Activated CD4-positive, alpha-beta T cell treated with anti-CD3 and anti-CD28 coated beads, Interleukin-2, Interleukin-4, amounts not matched to agents 100 ng/mL and 50 ng/mL, durations not matched to agents 16 hours and 8 hours (primary cell): ENCODE measurements around the gene TMEM59L.
"Not testable (repeated sequence)": the region's sequence is repeated elsewhere in the genome, so short reads cannot be mapped to it uniquely, and the experiment has no call there.

Experiments
- DNase-seq: peaks from one replicate; pipeline ENCODE4 v3.0.0-alpha.2; 2020; ENCODE audit warnings: low spot score

Gene TMEM59L

DNA sequence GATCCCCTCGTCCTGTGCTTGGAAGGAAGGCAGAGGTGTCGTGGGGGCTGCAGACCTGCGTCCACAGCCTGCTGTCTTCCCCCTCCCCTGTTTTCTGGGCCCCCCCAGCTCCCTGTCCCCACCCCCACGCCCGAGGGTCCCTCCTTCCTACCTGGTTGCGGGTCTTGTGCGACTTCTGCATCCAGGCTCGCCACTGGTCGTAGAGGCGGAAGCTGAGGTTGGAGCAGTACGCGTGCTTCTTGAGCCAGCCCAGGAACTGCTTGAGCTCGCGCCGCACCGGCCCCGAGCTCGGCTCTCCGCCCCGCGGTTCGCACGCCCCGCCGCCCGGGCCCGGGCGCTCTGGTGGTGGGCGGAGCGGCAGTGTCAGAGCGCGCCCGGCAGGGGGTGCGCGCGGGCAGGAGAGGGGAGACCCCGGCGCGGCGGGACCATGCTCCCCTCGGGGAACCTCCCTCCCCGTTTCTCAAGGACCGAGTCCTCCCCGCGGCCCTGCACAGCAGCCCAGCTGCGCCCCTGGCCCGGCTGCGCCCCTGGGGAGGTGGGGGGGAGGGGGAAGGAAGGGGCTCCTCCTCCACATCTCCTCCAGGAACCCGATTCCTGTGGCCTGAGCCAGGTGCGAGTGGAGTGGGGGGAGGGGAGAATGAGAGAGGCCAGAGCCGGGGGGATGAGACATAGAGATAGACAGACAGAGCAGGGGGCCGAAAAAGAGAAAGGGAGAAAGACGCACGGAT lies 18.4 kb upstream of the TMEM59L start:
- DNase-seq, result peak; percentile 62

DNA sequence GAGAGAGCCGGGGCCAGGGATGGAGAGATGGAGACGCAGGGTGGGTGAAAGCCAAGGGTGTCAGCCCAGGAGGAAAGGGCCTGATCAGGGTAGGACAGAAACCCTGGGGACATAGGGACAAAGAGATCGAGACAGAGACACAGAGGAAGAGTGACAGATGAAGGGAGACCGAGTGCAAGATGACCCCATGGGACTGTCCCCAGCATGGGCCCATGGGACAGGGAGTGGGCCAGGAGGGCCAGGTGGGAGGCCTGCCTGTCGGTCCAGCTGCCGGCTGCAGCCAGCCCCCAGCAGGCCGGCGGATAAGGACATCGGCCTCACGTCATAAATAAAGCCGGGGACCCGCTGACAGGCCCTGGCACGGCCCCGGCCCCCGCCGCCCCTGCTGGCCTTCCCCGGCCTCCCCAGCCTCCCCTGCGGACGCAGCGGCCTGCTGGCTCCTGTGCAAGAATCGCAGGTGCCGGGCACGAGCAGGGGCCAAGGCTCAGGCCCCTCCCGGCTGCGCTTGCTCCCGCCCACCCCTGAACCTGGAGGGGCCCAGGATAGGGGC lies 17.8 kb upstream of the TMEM59L start:
- no peak for DNase-seq

DNA sequence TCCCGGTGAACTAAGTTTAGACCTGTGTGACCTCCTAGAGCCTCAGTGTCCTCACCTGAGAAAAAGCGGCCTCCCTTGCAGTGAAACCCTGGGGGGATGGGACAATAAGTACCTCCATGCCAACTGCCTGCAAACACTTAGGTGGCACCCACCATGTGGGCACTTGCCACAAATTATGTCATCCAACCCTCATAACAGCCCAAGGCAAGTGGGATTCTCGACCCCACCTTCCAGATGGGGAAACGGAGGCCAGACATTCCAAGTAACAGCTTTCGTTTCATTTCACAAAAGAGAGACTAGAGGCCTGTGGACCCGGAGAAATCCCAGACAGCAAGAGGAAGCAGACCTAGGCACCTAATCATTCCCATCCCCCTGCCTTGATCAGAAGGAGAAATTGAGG lies 17.2 kb upstream of the TMEM59L start:
- no peak for DNase-seq

DNA sequence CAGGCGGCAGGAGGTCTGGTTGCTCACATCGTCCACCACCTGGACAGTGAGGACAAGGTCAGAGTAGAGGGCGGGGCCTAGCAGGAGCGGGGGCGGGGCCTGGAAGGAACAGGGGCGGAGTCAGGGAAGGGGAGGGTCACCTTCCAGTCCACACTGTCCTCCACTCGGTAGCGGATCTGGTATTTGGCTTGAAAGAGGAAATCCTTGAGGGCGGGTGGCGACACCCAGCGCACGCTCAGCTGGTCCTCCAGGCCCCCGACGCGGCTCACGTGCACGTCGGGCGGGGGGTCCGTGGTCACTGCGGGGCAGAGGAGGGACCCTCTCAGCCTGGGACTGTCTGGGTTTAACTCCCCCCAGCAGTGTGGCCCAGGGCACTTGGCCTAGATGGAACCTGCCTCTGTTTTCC lies 15.9 kb upstream of the TMEM59L start:
- DNase-seq, result no peak

DNA sequence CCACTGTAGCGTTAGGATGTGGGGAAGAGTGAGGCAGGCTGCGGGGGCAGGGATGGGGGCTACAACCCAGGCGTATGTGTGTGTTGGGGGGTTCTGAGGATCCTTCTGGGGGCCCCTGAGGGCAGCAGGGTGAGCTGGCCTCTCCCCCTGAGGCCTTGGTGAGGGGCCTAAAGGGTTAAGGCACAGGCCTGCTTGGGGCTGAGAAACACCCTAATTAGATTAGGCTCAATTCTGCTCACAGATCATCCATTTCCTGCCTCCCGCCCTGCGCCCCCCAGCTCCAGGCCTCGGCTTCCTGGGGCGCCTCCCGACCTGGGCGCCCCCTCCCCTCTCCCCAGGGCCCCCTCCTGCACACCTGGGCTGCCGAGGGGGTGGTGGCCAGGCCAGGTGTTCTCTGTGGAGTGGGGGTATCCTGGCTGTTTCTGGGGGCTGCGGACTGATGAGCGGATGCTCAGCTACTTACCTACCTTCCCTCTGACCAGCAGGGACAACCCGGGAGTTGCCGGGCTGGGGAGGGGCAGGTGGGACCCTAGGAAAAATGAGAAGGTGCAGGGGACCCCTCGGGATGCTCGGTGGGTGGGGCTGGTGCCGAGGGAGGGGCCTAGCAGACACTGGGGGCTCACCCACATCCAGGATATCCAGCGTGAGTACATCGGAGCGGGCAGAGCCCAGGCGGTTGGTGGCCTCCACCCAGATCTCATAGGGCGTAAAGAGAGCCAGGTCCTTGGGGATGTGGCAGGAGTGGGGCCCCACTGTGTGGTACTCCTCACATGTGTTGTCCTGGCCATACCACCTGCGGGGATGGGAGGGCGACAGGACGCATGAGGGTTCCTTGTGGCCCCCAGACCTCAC lies 14.6 kb upstream of the TMEM59L start:
- no peak for DNase-seq

DNA sequence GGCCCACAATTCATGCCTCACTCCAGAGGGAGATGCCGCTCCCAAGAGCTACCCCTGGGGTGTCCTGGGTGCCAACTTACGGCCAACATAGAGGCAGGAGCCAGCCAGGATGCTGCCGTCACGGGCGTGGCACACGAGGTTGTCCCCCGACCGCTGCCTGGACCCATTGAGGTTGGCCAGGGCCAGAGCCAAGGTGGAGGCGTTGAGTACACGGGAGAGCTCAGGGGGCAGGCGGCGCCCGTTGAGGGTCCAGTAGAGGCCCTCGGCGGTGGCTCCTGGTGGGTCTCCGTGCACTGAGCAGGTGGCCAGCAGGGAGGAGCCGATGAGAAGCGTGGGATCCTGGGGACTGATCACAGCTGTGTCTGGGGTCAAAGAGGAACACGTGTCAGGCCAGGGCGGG lies 13.2 kb upstream of the TMEM59L start:
- DNase-seq, result no peak

DNA sequence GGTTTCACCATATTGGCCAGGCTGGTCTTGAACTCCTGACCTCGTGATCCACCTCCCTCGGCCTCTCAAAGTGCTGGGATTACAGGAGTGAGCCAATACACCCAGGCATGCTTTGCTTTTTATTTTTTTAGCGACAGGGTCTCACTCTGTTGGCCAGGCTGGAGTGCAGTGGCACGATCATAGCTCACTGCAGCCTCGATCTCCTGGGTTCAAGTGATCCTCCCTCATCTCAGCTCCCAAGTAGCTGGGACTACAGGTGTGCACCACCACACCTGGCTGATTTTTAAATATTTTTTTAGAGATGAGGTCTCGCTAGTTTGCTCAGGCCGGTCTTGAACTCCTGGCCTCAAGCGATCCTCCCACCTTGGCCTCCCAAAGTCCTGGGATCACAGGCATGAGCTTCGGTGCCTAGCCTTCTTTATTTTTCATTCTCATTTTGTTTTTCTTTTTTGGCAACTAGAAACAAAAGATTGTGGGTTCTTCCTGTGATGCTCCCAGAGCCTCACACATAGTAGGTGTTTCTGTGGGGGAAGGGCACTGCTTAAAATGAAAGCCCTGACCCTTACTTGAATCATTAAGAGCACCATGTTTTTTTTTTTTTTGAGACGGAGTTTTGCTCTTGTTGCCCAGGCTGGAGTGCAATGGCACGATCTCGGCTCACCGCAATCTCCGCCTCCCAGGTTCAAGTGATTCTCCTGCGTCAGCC lies 11.8 kb upstream of the TMEM59L start:
- DNase-seq, result not testable (repeated sequence)

DNA sequence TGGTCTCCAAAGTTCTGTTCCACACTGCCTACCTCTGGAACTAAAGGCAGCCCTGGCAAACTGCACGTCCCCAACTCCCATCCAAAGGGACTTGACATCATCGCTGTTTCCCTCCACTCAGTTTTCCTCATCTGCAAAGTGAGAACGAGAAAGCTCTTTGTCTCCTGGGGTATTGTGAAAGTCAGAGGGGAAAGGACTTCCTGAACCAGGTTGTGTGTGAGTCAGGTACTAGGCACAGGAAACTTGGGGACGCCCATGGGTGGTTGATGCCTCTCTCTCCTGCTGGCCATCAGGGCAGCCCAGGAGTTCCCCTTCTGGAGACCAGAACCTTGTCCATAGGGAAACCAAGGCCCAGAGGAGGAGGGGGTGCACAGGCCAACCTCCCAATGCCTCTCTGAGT lies 10.8 kb upstream of the TMEM59L start:
- DNase-seq, result no peak

DNA sequence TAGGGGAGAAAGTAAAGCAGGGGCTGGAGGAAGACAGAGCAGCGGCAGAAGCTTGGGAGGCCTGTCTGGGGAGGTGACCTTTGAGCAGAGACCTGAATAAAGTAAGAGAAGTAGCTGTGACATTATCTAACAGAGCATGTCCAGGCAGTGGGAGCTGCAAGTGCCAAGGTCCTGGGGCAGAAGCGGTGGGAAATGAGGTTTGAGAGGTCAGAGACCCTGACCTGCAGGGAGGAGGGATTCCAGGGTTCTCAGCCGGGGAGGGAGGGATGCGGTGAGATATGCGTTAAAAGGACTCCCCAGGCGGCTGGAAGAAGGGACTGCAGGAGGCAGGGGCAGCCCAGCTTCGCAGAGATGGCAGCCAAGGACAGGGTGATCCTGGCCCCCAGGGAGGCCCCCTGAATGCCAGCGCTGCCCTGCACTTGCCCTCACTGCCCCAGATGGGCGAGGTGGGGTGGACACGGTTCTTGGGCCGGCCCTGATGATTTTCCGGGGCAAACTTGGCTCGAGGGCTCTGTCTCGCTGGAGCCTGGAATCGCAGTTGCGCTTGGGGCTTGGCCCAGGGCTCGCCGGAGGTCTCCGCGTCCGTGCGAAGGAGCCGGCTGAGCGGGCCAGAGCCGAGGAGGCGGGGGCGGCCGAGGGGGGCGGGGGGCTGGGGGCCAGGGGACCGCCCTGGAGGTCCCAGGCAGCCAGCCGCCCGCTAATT lies 9.3 kb upstream of the TMEM59L start:
- no peak for DNase-seq

DNA sequence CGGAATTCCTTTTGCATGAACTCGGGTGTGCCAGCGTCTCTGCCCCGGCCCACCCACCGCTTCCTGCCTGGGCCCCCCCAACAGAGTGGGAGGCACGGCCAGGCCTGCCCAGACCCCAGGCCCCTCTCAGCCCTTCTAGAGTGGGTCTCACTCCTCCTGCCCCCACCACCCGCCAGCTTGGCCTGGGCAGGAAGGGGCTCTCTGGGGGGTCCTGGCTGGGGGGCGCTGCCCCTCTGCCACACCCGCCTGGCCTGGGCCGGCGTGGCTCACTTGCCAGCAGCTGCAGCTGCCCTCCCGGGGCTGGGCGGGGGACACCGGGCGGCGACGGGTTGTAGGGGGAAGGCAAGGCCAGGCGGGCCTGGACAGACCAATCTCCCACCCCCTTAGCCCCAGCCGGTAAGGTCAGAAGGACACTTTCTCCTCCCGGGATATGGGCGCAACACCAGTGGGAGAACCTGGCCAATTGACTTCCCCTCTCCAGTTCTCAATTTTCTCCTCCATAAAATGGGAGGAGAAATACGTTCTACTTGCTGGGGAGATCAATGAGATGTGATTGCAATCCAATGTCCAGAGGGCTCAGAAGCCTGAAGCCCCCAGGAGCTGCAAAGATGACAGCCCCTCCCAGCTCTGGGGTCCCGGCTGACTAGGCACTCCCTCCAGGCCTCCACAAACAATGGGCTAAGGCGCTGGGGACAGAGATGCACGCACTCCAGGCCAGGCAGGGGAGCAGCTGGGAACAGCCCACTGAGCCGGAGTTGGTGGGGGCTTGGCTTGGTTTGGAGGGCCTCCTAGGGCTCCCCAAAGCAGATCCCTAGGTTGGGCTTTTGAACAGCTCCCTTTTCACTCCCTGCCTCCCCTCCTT lies 8.5 kb upstream of the TMEM59L start:
- no peak for DNase-seq

DNA sequence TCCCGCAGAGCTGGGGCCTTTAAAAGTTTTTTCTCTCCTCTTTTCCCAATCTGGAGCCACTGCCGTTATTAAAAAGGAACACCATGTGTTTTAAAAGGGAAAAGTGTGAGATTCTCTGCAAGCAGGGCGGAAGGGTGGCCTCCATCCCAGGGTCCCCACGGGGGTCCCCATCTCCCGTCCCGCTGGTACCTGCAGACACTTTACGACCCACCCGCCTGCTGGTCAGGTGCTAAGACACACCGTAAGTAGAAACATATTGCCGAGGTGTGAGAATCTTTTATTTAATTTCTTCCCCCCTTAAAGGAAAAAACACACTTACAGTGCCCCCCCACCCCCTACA lies 7.9 kb upstream of the TMEM59L start:
- no peak for DNase-seq

DNA sequence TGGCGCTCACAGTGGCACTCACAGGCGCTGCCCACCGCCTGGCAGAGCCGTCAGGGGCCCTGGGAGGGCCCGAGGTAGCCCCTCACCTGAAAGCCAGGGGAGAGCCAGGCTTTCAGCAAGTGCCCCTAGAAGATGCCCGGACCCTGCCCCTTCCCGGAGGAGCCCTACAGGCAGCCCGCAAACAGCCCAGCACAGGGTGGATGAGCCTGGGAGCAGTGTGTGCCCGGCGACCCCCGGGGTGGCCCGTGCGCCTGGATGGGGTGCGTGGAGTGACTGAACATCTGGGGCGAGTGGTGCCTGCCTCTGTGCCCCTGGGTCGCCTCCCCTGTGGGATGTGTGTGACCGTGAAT lies 7.5 kb upstream of the TMEM59L start:
- DNase-seq, result no peak

DNA sequence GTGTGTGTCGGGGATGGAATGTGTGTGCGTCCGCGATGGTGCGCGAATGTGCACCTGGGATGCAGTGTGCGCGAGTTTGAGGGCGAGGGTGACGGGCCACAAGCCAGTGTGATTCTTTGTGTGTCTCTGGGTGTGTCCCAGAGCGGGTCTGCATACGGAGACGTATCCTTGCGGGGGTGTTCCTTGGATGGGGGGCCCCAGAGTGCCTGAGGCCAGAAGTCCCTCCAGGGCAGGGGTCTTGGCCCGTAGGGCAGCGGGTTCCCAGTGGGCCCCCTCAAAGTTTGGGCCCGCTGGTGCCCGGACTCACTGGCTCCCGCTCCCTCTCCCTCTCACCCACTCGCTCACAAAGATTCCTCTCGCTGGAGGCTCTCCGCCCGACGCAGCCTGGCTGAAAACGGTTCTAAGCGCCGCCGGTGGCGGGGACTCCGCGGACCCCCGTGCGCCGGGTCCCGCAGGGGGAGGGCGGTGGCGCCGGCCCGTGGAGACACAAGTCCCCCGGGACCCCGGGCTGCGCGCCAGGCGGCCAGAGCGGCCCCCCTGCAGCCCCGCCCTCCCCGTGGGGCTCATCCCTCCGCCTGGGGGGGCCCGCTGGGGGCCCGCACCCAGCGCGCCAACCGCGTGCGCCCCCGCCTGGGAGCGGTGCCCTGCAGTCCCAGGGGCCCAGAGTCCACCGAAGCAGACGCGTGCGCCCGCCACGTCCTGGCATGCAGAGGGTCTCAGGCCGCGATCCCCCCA lies 7.0 kb upstream of the TMEM59L start:
- DNase-seq, result no peak

DNA sequence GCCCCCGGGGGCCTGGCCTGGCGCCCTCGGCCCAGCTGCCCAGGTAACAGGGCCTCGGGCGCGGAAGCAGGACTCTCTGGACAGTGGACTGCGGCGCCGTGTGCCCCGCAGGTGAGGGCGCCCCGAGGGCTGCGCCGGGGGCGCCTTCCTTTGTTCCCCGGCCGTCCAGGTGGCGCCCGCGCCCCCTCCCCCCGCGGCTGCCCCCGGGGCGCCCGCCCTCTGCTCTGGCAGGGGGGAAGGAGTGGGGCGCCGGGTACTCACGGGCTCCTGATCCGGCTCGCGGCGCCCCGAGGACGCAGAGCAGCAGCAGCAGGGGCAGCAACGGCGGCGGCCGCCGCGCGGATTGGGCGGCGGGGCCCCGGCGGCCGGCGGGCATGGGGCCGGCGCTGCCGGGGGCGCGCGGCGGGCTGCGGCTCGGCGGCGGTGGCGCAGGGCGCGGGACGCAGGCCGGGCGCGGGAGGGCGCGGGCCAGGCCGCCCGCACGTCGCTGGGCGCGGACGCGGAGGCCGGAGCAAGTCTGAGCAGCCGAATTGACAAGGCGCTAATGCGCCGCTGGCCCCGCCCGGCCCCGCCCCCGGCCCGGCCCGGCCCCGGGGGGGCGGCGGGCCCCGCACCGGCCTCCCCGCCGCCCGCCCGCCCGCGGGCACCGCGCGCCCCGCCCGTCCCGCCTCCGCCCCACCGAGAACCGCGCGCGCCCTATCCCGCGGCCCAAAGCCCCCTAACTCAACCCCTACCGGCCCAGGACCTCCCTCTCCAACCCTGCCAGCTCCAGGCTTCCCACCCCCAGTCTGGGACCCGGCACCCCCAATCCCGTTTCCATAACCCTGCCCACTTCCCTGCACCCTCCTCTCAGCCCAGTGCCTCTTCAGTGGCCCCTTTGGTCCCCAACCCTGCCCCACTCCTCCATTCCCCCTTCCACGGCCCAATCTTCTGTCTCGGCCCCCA lies 6.1 kb upstream of the TMEM59L start, which contains the start of gene CRLF1:
TSS of gene CRLF1 (minus strand) at position 519 of the 945 bp plus-strand sequence. CDS start at position 376, 143 bp downstream.
- DNase-seq, result no peak

DNA sequence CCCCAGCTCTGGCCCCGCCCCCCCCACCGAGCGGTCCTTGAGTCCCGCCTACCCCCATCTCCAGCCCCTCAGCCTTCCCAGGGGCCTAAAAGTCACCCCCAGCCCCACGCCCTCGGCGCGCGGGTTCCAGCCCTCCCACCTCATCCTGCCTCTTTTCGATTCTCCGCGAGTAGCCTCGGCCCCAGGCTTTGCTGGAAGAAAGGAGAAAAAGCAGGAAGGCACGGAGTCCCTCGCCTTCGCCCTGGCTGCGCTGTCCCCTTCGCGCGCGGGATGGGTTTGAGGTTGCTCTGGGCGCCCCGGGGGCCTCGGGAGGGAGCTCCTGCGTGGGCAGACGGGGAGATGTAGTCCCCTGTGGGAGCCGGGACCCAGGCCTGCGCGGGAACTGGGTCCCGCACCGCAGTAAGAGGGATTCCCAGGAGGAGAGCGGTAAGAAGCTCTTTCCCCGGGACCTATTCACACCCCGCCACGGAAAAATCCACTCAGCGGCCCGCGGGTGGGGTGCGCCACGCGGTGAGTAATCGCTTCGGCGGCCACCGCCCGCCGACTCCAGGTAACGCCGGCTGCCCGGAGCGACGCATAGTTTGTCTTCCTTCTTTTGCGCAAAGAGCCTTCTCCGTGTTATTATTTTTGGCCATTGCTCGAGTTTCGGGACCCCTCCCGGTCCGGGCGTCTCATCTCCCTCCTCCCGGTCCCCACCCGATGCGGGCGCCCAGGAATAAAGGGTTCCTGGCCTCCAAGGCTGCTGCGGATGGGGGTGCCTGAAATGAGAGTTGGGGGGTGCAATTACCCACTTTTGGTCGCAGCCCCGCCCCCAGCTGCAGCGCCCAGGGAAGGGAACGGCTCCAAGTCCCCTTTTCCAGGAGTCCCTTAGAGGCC lies 5.2 kb upstream of the TMEM59L start:
- DNase-seq, result no peak

DNA sequence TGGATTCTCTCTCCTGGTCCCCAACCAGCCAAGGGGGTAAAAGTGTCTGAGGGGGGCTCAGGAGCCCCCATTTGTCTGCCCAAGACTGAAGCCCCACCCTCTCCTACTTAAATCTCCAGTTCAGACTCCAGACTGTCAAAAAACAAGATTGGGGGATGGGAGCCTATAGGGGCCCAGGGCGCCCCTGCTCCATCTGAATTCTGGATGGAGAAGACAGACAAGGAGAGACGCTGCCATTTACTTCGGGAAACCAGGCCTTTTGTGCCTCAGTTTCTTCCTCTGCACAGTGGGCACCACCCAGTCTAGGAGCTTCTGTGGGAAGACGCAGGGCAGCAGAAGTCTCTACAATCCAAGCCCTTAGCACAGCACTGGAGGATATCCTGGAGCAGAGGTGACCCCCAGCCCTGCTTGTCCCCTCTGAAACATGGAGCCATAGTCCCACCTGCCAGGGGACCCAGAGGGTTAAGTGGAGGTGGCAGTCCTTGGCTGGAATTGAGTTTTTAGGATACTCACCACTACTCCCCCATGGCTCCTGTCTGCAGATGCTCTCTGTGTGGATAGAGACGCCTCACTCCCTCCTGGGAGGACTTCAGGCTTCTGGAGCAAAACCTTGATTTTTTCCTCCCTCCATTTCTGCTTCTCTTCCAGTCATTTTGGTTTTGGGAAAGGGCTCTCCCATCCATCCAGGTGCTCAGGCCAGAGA lies 4.4 kb upstream of the TMEM59L start:
- DNase-seq, result no peak
